ENCODE results near the gene EPS8L1.
A peak's percentile ranks its signal among the peaks of the same experiment; 100 is the strongest.
"Not testable (repeated sequence)": the region's sequence is repeated elsewhere in the genome, so short reads cannot be mapped to it uniquely, and the experiment has no call there.

The EPS8L1 gene

GRCh38 chr19:55075371-55075998, at the start of gene EPS8L1:
TSS of gene EPS8L1 (plus strand) at chr19:55075869. CDS start at chr19:55076445, 576 bp downstream.
- Histone ChIP-seq H3F3A (ENCODE audit: control insufficient read depth, insufficient read depth) (no peaks in the 10 kb centered on the region), H3K27ac (ENCODE audit: low read depth, low read length) (no peak within 1 kb of the TSS), H3K9me2 (replicated peaks; ENCODE audit: control insufficient read depth, low read length) (no peaks in the 10 kb centered on the region), H3K4me3 (ENCODE audit: low read length) (no peak within 1 kb of the TSS), H3K4me2 (ENCODE audit: low read length) (no peak within 1 kb of the TSS), H3K4me1 (ENCODE audit: control insufficient read depth, low read length) (peaks cover 3% of the 10 kb centered on the region), H3K79me2 (ENCODE audit: control insufficient read depth, low read length) (no peaks in the 10 kb centered on the region), H3K36me3 (ENCODE audit: control insufficient read depth, low read length) (no peaks in the 10 kb centered on the region), H4K20me1 (ENCODE audit: control insufficient read depth, insufficient read depth, low read depth, low read length) (0 out of 2 replicates have a peak, but pooled peaks cover 3% of the 10 kb centered on the region), H3K27me3 (ENCODE audit: control insufficient read depth, low read length) (peaks cover 14% of the 10 kb centered on the region), H3K9me3 (ENCODE audit: control insufficient read depth, insufficient read depth, low read length) (no peaks in the 10 kb centered on the region)
- TF ChIP-seq CTCF (IDR thresholded peaks at IDR 0.05; ENCODE audit: low read depth, low read length, poor library complexity, severe bottlenecking) (no peak), EZH2phosphoT487 (IDR thresholded peaks at IDR 0.05; ENCODE audit: borderline replicate concordance, low read length) (no peak)

- H3K36me3 ChIP-seq (ENCODE audit: control insufficient read depth, low read length); H3K27me3 ChIP-seq (ENCODE audit: control insufficient read depth, low read length); H3K4me2 ChIP-seq (ENCODE audit: low read length); H3K4me3 ChIP-seq (ENCODE audit: low read length); H4K20me1 ChIP-seq (ENCODE audit: control insufficient read depth, insufficient read depth, low read depth, low read length); H3K9me2 ChIP-seq (replicated peaks; ENCODE audit: control insufficient read depth, low read length): not testable (repeated sequence)
- Histone ChIP-seq H3K9me3 (ENCODE audit: control insufficient read depth, insufficient read depth, low read length) (peaks cover 44% of the 10 kb centered on the region), H3K4me1 (ENCODE audit: control insufficient read depth, low read length) (peaks cover 10% of the 10 kb centered on the region; the same call in 1 of the 2 replicates), H3K27ac (ENCODE audit: low read depth, low read length) (peak overlapping the region; percentile 59), H3F3A (ENCODE audit: control insufficient read depth, insufficient read depth) (peaks cover 19% of the 10 kb centered on the region), H3K79me2 (ENCODE audit: control insufficient read depth, low read length) (peaks cover 69% of the 10 kb centered on the region)
Measured at GRCh38 chr19:55027140-55027471, 48.6 kb upstream of the EPS8L1 start.

- H3K27ac ChIP-seq (ENCODE audit: low read depth, low read length), result peak overlapping the region; percentile 59
- H3K4me2 ChIP-seq (ENCODE audit: low read length), result no peak overlapping the region
- no peaks in the 10 kb centered on the region for H3K27me3 ChIP-seq (ENCODE audit: control insufficient read depth, low read length)
- no peaks in the 10 kb centered on the region for H3K9me2 ChIP-seq (replicated peaks; ENCODE audit: control insufficient read depth, low read length)
- peak overlapping the region; percentile 20; the same call in 1 of the 2 replicates for H3K4me3 ChIP-seq (ENCODE audit: low read length)
- TF ChIP-seq EZH2phosphoT487 (IDR thresholded peaks at IDR 0.05; ENCODE audit: borderline replicate concordance, low read length) (no peak), CTCF (IDR thresholded peaks at IDR 0.05; ENCODE audit: low read depth, low read length, poor library complexity, severe bottlenecking) (no peak)
- H3K79me2 ChIP-seq (ENCODE audit: control insufficient read depth, low read length), result peaks cover 72% of the 10 kb centered on the region
- H3F3A ChIP-seq (ENCODE audit: control insufficient read depth, insufficient read depth), result peaks cover 19% of the 10 kb centered on the region
- H3K36me3 ChIP-seq (ENCODE audit: control insufficient read depth, low read length), result peaks cover 7% of the 10 kb centered on the region; the same call in 1 of the 2 replicates
- H4K20me1 ChIP-seq (ENCODE audit: control insufficient read depth, insufficient read depth, low read depth, low read length), result no peaks in the 10 kb centered on the region
- H3K4me1 ChIP-seq (ENCODE audit: control insufficient read depth, low read length), result peaks cover 10% of the 10 kb centered on the region; the same call in 1 of the 2 replicates
- H3K9me3 ChIP-seq (ENCODE audit: control insufficient read depth, insufficient read depth, low read length), result peaks cover 44% of the 10 kb centered on the region
Measured at GRCh38 chr19:55027472-55028337, 48.0 kb upstream of the EPS8L1 start.

GRCh38 chr19:55028757-55029156, 46.9 kb upstream of the EPS8L1 start:
- H3K9me3 ChIP-seq (ENCODE audit: control insufficient read depth, insufficient read depth, low read length), result peaks cover 36% of the 10 kb centered on the region
- peaks cover 3% of the 10 kb centered on the region; the same call in 1 of the 2 replicates for H3K36me3 ChIP-seq (ENCODE audit: control insufficient read depth, low read length)
- H4K20me1 ChIP-seq (ENCODE audit: control insufficient read depth, insufficient read depth, low read depth, low read length), result no peaks in the 10 kb centered on the region
- H3K4me2 ChIP-seq (ENCODE audit: low read length), result no peak overlapping the region
- peaks cover 10% of the 10 kb centered on the region; the same call in 1 of the 2 replicates for H3K4me1 ChIP-seq (ENCODE audit: control insufficient read depth, low read length)
- no peaks in the 10 kb centered on the region for H3K9me2 ChIP-seq (replicated peaks; ENCODE audit: control insufficient read depth, low read length)
- H3K27ac ChIP-seq (ENCODE audit: low read depth, low read length), result no peak overlapping the region
- peaks cover 72% of the 10 kb centered on the region for H3K79me2 ChIP-seq (ENCODE audit: control insufficient read depth, low read length)
- H3F3A ChIP-seq (ENCODE audit: control insufficient read depth, insufficient read depth), result peaks cover 19% of the 10 kb centered on the region
- no peak overlapping the region for H3K4me3 ChIP-seq (ENCODE audit: low read length)
- H3K27me3 ChIP-seq (ENCODE audit: control insufficient read depth, low read length), result no peaks in the 10 kb centered on the region
- TF ChIP-seq CTCF (IDR thresholded peaks at IDR 0.05; ENCODE audit: low read depth, low read length, poor library complexity, severe bottlenecking), result no peak
- no peak for TF ChIP-seq EZH2phosphoT487 (IDR thresholded peaks at IDR 0.05; ENCODE audit: borderline replicate concordance, low read length)
